ENCODE measurements around the gene ARGLU1. TPM values are rescaled to one million over a fixed set of nuclear protein-coding genes. Genes with fewer than 3 reads are reported as not detected.

The ARGLU1 gene
- total RNA-seq, 1 donor from 2014 or later, result 128 TPM

GRCh38 chr13:106514928-106515634 lies 52.9 kb downstream of the ARGLU1 start:
- TF ChIP-seq CTCF (conservative IDR thresholded peaks at IDR 0.05), result no peak
- H3K4me3 Mint-ChIP-seq, result peak overlapping the region; percentile 6
- H3K4me1 Mint-ChIP-seq (ENCODE audit: unreplicated experiment), result peaks cover 52% of the 10 kb centered on the region
- H3K27ac Mint-ChIP-seq, result no peak overlapping the region
- DNase-seq (ENCODE audit: extremely low spot score, unreplicated experiment), result no peak
- no peaks in the 10 kb centered on the region for H3K27me3 Mint-ChIP-seq
- H3K9me3 Mint-ChIP-seq, result no peaks in the 10 kb centered on the region
- peaks cover 46% of the 10 kb centered on the region for H3K36me3 Mint-ChIP-seq

- H3K27ac Mint-ChIP-seq, result no peak overlapping the region
- H3K9me3 Mint-ChIP-seq, result no peaks in the 10 kb centered on the region
- no peak for TF ChIP-seq CTCF (conservative IDR thresholded peaks at IDR 0.05)
- no peak for DNase-seq (ENCODE audit: extremely low spot score, unreplicated experiment)
- H3K36me3 Mint-ChIP-seq, result peaks cover 49% of the 10 kb centered on the region
- H3K4me1 Mint-ChIP-seq (ENCODE audit: unreplicated experiment), result peaks cover 41% of the 10 kb centered on the region
- H3K4me3 Mint-ChIP-seq, result peak overlapping the region; percentile 23
- no peaks in the 10 kb centered on the region for H3K27me3 Mint-ChIP-seq
Observed at GRCh38 chr13:106513025-106513983, 54.6 kb downstream of the ARGLU1 start.

- Mint-ChIP-seq H3K4me1 (ENCODE audit: unreplicated experiment) (peaks cover 18% of the 10 kb centered on the region), H3K9me3 (no peaks in the 10 kb centered on the region), H3K36me3 (peaks cover 61% of the 10 kb centered on the region), H3K27me3 (no peaks in the 10 kb centered on the region), H3K27ac (peak overlapping the region; percentile 76), H3K4me3 (peak overlapping the region; percentile 77)
- no peak for TF ChIP-seq CTCF (conservative IDR thresholded peaks at IDR 0.05)
- DNase-seq (ENCODE audit: extremely low spot score, unreplicated experiment), result no peak
Observed at GRCh38 chr13:106507560-106508274, 60.2 kb downstream of the ARGLU1 start.

- TF ChIP-seq CTCF (conservative IDR thresholded peaks at IDR 0.05), result no peak
- Mint-ChIP-seq H3K27ac (no peak overlapping the region), H3K9me3 (peaks cover 5% of the 10 kb centered on the region)
Observed at GRCh38 chr13:106506286-106506685, 61.7 kb downstream of the ARGLU1 start.

GRCh38 chr13:106505732-106506131 lies 62.2 kb downstream of the ARGLU1 start:
- no peaks in the 10 kb centered on the region for H3K27me3 Mint-ChIP-seq
- no peak overlapping the region for H3K4me3 Mint-ChIP-seq
- peaks cover 55% of the 10 kb centered on the region for H3K36me3 Mint-ChIP-seq
- TF ChIP-seq CTCF (conservative IDR thresholded peaks at IDR 0.05), result no peak
- H3K27ac Mint-ChIP-seq, result no peak overlapping the region
- no peak for DNase-seq (ENCODE audit: extremely low spot score, unreplicated experiment)
- peaks cover 23% of the 10 kb centered on the region for H3K4me1 Mint-ChIP-seq (ENCODE audit: unreplicated experiment)
- H3K9me3 Mint-ChIP-seq, result peaks cover 5% of the 10 kb centered on the region

More at GRCh38 chr13:106506286-106506685, 61.7 kb downstream of the ARGLU1 start:
- no peaks in the 10 kb centered on the region for H3K27me3 Mint-ChIP-seq
- peaks cover 23% of the 10 kb centered on the region for H3K4me1 Mint-ChIP-seq (ENCODE audit: unreplicated experiment)
- H3K36me3 Mint-ChIP-seq, result peaks cover 58% of the 10 kb centered on the region
- DNase-seq (ENCODE audit: extremely low spot score, unreplicated experiment), result no peak
- no peak overlapping the region for H3K4me3 Mint-ChIP-seq

All from type B pancreatic cell (in vitro differentiated cells).